ENCODE data around the gene IPO13.

Gene IPO13

DNA sequence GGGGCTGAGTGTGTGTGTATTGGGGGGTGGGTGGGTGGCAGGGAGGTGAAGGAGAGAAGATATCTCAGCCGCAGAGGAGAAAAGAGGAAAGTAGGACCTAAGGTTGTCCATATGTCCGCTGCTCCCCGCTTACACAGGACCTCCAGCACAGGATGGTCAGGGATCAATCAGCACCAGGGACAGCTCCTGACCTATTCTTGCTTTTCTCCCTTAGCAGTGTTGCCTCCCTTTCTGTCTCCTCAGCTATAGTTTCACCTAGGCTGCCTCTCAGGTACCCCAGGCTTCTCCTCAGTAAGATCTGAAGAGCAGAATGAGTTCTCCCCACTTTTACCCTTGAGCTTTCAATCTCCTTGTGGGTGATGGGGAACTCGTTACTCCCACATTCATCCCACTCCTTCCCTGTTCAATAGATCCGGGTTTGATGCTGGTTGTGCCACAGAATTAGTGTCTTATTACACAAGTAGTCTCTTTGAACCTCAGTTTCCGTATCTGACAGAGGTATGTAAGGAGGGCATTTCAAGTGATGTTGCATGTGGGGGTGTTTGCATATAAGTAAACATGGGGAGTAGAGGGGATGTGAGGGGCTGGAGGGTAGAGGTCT lies 21.7 kb downstream of the IPO13 start:
- Mint-ChIP-seq H3K36me3 (ENCODE audit: low read depth) (peaks cover 18% of the 10 kb centered on the region), H3K27me3 (ENCODE audit: low read depth) (no peaks in the 10 kb centered on the region), H3K4me3 (no peak overlapping the region), H3K9me3 (no peaks in the 10 kb centered on the region), H3K4me1 (ENCODE audit: low read depth) (peaks cover 15% of the 10 kb centered on the region), H3K27ac (no peak overlapping the region)
- DNase-seq (ENCODE audit: low spot score) = no peak

DNA sequence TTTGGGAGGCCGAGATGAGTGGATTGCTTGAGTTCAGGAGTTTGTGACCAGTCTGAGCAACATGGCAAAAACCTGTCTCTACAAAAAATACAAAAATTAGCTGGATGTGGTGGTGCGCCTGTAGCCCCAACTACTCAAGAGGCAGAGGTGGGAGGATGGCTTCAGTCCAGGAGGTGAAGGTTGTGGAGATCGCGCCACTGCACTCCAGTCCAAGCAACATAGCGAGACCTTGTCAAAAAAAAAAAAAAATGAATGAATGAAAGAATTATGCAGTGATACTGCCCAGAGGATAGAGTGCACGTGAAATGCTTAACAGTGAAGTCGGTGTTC lies 22.6 kb downstream of the IPO13 start:
- no peaks in the 10 kb centered on the region for H3K9me3 Mint-ChIP-seq
- H3K4me3 Mint-ChIP-seq = peak overlapping the region; percentile 98
- no peaks in the 10 kb centered on the region for H3K27me3 Mint-ChIP-seq (ENCODE audit: low read depth)

DNA sequence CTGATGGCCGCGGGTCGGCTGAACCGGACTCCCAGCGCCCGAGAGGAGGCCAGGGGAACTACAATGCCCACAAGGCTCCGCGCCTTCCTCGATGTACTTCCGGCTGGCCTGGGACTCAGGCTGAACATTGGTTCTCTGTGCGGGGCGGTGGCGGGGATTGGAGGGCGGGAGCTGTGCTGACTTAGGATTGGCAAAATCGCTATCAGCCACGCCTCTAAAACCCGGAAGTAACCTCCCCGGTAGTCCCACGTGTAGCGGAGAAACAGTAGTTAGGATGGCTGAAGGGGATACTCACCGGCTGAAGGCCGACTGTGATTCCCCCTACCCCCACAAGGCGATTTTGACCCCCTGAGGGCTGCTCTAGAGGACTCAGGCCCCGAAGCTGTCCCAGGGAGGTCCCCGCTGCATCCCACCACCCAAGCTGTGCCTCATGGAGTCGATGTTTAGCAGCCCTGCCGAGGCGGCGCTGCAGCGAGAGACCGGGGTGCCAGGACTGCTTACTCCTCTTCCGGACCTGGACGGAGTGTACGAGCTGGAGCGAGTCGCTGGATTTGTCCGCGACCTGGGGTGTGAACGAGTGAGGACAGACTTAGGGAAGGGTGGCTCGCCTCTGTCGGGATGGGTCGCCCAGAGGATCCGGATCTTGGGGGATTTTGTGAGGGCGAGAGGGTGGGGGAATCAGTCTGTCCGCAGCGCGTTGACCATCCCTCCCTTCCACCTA lies 23.2 kb downstream of the IPO13 start, which contains the start of gene DPH2:
TSS of gene DPH2 (plus strand) at position 265 of the 721 bp plus-strand sequence. CDS start at position 431, 166 bp downstream.
- Mint-ChIP-seq H3K27me3 (ENCODE audit: low read depth) (no peaks in the 10 kb centered on the region), H3K4me3 (peak within 1 kb of the TSS; percentile 98), H3K9me3 (no peaks in the 10 kb centered on the region), H3K36me3 (ENCODE audit: low read depth) (peaks cover 20% of the 10 kb centered on the region), H3K27ac (peak within 1 kb of the TSS; percentile 86), H3K4me1 (ENCODE audit: low read depth) (peaks cover 24% of the 10 kb centered on the region)
- peak; percentile 89 for DNase-seq (ENCODE audit: low spot score)

More for the DNA sequence above, 22.6 kb downstream of the IPO13 start:
- H3K36me3 Mint-ChIP-seq (ENCODE audit: low read depth) = peaks cover 20% of the 10 kb centered on the region
- no peak for DNase-seq (ENCODE audit: low spot score)
- H3K4me1 Mint-ChIP-seq (ENCODE audit: low read depth) = peaks cover 24% of the 10 kb centered on the region
- peak overlapping the region; percentile 86 for H3K27ac Mint-ChIP-seq

DNA sequence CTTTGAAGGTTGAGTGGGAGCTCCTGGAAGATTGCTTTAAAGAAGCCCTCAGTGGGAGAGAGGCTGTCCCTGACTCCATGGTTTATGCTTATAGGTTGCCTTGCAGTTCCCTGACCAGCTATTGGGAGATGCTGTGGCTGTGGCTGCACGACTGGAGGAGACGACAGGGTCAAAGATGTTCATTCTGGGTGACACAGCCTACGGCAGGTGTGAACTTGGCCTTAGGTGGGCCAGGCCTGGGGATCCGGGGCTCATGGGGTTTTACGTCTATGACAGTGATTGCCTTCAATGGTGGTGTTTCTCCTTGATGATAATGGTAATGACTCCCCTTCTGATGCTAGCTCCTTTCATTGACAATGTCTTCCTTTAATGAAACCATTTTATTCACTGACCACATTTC lies 23.8 kb downstream of the IPO13 start:
- Mint-ChIP-seq H3K4me1 (ENCODE audit: low read depth) (peaks cover 24% of the 10 kb centered on the region), H3K9me3 (no peaks in the 10 kb centered on the region), H3K27ac (peak overlapping the region; percentile 86), H3K36me3 (ENCODE audit: low read depth) (peaks cover 20% of the 10 kb centered on the region), H3K4me3 (peak overlapping the region; percentile 98), H3K27me3 (ENCODE audit: low read depth) (no peaks in the 10 kb centered on the region)
- no peak for DNase-seq (ENCODE audit: low spot score)

DNA sequence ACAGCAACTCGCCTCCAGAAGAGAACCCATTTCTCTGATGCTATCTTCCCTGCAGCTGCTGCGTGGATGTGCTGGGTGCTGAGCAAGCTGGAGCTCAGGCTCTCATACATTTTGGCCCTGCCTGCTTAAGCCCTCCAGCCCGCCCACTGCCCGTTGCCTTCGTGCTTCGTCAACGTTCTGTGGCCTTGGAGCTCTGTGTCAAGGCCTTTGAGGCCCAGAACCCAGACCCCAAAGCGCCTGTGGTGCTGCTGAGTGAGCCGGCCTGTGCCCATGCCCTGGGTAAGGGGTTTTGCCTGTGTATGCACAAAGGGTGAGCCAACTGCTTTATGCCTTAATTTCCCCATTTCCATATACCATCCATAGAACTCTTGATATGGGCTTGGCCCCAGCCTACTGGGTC lies 24.2 kb downstream of the IPO13 start:
- H3K27me3 Mint-ChIP-seq (ENCODE audit: low read depth) = no peaks in the 10 kb centered on the region
- H3K36me3 Mint-ChIP-seq (ENCODE audit: low read depth) = peaks cover 20% of the 10 kb centered on the region
- H3K9me3 Mint-ChIP-seq = no peaks in the 10 kb centered on the region
- no peak for DNase-seq (ENCODE audit: low spot score)
- H3K4me1 Mint-ChIP-seq (ENCODE audit: low read depth) = peaks cover 27% of the 10 kb centered on the region
- peak overlapping the region; percentile 98 for H3K4me3 Mint-ChIP-seq
- no peak overlapping the region for H3K27ac Mint-ChIP-seq

DNA sequence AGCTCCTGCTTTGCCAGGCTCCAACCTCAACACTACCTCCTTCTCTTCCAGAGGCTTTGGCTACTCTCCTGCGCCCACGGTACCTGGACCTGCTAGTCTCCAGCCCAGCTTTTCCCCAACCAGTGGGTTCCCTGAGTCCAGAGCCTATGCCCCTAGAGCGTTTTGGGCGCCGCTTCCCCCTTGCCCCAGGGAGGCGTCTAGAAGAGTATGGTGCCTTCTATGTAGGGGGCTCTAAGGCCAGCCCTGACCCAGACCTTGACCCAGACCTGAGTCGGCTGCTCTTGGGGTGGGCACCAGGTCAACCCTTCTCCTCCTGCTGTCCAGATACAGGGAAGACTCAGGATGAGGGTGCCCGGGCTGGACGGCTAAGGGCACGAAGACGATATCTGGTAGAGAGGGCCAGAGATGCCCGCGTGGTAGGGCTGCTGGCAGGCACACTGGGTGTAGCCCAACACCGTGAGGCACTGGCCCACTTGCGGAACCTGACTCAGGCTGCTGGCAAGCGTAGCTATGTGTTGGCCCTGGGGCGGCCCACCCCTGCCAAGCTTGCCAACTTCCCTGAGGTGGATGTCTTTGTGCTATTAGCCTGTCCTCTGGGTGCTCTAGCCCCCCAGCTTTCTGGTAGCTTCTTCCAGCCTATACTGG lies 24.7 kb downstream of the IPO13 start:
- peaks cover 32% of the 10 kb centered on the region for H3K4me1 Mint-ChIP-seq (ENCODE audit: low read depth)
- H3K27ac Mint-ChIP-seq = no peak overlapping the region
- no peaks in the 10 kb centered on the region for H3K27me3 Mint-ChIP-seq (ENCODE audit: low read depth)
- peaks cover 23% of the 10 kb centered on the region for H3K36me3 Mint-ChIP-seq (ENCODE audit: low read depth)
- no peaks in the 10 kb centered on the region for H3K9me3 Mint-ChIP-seq
- H3K4me3 Mint-ChIP-seq = peak overlapping the region; percentile 98
- DNase-seq (ENCODE audit: low spot score) = no peak

DNA sequence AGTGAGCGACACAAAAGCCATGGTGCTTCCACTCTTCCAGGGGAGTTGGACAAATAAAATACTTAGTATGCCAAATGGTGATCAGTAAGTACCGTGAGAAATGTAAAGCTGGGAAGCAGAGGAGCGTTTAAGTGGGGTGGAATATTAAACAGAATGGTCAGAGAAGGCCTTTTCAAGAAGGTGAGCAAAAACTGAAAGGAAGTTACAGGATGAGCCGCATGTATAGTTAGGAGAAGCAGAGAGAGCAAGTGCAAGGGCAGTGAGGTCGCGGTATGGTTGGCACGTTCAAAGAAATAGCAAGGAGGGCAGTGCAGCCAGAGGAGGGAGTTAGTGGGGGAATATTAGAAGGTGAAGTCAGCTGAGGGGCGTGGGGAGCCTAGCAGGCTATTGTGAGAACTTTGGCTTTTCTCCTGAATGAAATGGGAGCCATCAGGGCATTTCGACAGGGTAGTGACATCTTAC lies 27.3 kb downstream of the IPO13 start:
- H3K9me3 Mint-ChIP-seq = no peaks in the 10 kb centered on the region
- peak overlapping the region; percentile 88 for H3K4me3 Mint-ChIP-seq
- no peaks in the 10 kb centered on the region for H3K27me3 Mint-ChIP-seq (ENCODE audit: low read depth)
- no peak for DNase-seq (ENCODE audit: low spot score)
- H3K27ac Mint-ChIP-seq = peak overlapping the region; percentile 92
- peaks cover 44% of the 10 kb centered on the region for H3K36me3 Mint-ChIP-seq (ENCODE audit: low read depth)
- peaks cover 43% of the 10 kb centered on the region for H3K4me1 Mint-ChIP-seq (ENCODE audit: low read depth)

DNA sequence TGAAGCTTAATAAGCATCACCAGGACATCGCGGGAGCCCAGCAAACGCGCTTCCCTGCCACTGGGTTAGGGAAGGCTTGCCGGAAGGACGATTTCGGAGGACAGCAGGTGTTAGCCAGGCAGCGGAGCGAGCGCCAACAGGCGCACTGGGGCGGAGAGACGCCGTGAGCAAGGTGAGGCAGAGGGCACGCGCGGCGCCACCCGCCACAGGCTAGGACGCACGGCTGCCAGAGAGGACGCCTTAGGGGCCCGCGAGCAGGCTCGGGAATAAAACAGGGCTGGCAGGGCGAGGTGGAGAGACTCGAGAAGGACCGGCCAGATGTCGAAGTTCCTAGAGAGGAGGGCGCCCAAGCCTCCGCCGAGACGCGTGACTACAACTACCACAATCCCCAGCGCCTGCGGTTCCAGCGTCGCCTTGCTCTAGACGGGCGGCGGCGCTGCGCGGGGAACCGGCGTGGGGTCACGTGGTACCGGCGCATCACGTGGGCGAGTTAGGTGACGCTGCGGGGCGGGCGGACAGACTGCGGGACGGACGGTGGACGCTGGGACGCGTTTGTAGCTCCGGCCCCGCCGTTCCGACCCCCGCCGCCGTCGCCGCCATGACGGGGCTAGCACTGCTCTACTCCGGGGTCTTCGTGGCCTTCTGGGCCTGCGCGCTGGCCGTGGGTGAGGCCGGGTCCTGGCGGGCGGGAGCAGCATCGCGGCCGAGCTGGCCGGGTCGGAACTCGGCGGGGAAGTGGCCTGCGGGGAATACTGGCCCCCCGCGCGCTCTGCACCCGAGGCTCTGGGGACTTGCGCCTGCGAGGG lies 27.9 kb downstream of the IPO13 start, which contains the start of gene ATP6V0B:
TSS of gene ATP6V0B (plus strand) at position 518 of the 806 bp plus-strand sequence. CDS start at position 599, 81 bp downstream.
- H3K4me1 Mint-ChIP-seq (ENCODE audit: low read depth) = peaks cover 40% of the 10 kb centered on the region
- H3K36me3 Mint-ChIP-seq (ENCODE audit: low read depth) = peaks cover 44% of the 10 kb centered on the region
- H3K9me3 Mint-ChIP-seq = no peaks in the 10 kb centered on the region
- peak within 1 kb of the TSS; percentile 88 for H3K4me3 Mint-ChIP-seq
- no peaks in the 10 kb centered on the region for H3K27me3 Mint-ChIP-seq (ENCODE audit: low read depth)
- H3K27ac Mint-ChIP-seq = peak within 1 kb of the TSS; percentile 92
- peak; percentile 97 for DNase-seq (ENCODE audit: low spot score)

DNA sequence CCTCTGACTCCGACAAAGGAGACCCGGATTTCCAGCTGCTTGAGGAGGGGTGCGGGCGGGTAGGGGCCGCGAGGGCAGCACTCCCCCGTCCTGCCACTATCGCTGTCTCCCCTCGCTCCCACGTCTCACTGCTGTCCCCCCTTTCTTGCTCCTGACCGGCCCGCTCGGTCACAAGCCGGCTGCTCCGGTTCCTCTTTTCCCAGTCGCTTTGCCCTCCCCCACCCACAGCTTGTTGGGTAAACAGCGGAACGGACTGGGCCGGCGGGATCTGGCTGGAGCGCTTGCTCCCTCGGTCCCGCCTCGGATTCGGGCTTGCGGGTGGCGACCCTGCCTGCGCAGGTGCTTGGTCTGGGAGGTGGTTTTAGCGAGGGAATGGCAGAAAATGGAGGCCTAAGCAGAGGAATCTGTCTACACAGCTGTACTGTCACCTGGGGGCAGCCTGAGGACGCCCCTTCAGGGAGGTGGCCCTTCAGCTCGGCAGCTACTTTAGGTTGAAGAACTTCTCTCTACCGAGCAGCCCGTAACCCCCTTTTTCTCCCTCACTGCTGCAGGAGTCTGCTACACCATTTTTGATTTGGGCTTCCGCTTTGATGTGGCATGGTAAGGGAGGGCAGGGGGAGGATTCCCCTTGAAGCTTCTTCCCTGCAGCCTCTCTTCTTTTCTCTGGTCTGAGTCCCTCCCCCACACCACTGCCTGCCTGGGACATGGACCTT lies 28.7 kb downstream of the IPO13 start:
- H3K4me3 Mint-ChIP-seq = peak overlapping the region; percentile 88
- peaks cover 40% of the 10 kb centered on the region for H3K4me1 Mint-ChIP-seq (ENCODE audit: low read depth)
- peaks cover 42% of the 10 kb centered on the region for H3K36me3 Mint-ChIP-seq (ENCODE audit: low read depth)
- no peaks in the 10 kb centered on the region for H3K27me3 Mint-ChIP-seq (ENCODE audit: low read depth)
- H3K27ac Mint-ChIP-seq = peak overlapping the region; percentile 92
- H3K9me3 Mint-ChIP-seq = no peaks in the 10 kb centered on the region
- no peak for DNase-seq (ENCODE audit: low spot score)

DNA sequence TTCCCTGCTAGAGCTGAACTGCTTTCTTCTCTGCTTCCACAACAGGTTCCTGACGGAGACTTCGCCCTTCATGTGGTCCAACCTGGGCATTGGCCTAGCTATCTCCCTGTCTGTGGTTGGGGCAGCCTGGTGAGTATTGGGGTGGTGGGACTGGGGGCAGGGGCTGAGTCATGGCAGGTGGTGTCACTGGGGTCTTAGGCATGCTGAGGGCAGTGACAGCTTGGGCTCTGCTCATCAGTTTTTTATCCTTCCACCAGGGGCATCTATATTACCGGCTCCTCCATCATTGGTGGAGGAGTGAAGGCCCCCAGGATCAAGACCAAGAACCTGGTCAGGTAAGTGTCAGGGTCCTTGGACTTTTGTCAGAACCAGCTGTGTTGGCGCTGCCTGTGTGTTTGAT lies 29.3 kb downstream of the IPO13 start:
- no peak for DNase-seq (ENCODE audit: low spot score)
- peaks cover 39% of the 10 kb centered on the region for H3K4me1 Mint-ChIP-seq (ENCODE audit: low read depth)
- H3K4me3 Mint-ChIP-seq = peak overlapping the region; percentile 88
- H3K27me3 Mint-ChIP-seq (ENCODE audit: low read depth) = no peaks in the 10 kb centered on the region
- H3K27ac Mint-ChIP-seq = peak overlapping the region; percentile 92
- peaks cover 40% of the 10 kb centered on the region for H3K36me3 Mint-ChIP-seq (ENCODE audit: low read depth)
- no peaks in the 10 kb centered on the region for H3K9me3 Mint-ChIP-seq

DNA sequence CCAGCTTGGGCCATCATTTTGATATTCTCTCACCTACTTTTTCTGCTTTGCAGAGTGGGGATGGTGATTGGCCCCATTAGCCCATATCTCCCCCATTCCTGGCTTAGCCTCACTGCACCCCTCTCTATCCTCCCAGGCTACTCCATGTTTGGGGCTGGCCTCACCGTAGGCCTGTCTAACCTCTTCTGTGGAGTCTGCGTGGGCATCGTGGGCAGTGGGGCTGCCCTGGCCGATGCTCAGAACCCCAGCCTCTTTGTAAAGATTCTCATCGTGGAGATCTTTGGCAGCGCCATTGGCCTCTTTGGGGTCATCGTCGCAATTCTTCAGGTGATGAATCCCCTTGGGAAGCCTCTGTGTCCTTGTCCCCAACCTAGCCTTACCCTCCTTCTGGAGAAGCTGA lies 30.1 kb downstream of the IPO13 start:
- H3K4me3 Mint-ChIP-seq = peak overlapping the region; percentile 88

DNA sequence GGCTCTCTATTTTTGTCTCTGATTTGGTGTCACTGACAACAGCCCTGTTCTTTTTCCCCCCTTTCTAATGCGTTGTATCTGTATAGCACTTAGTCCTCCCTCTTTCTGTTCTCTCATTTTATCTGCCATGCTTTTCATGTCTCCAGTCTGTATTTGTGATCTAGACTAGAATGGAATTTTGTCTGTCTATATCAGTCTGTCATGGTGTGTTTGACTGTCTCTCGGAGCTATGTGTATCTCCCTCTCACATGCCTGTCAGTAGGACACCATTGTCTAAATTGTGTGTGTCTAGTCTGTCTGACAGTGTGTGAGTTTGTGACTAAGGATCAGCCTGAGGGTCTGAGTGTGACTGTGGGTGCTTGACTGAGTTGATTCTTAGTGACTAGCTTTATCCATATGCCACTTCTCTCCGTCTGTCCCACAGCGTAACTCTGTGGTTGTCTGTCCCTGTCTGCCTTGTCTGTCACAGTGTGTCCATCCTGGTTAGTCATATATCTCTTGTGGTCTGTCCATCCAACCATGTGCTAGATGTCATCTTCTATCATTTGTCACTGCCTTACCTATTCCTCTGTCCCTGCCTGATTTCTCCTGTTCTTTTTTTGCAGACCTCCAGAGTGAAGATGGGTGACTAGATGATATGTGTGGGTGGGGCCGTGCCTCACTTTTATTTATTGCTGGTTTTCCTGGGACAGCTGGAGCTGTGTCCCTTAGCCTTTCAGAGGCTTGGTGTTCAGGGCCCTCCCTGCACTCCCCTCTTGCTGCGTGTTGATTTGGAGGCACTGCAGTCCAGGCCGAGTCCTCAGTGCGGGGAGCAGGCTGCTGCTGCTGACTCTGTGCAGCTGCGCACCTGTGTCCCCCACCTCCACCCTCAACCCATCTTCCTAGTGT lies 30.9 kb downstream of the IPO13 start:
- Mint-ChIP-seq H3K27ac (no peak overlapping the region), H3K27me3 (ENCODE audit: low read depth) (no peaks in the 10 kb centered on the region), H3K9me3 (no peaks in the 10 kb centered on the region), H3K36me3 (ENCODE audit: low read depth) (peaks cover 33% of the 10 kb centered on the region), H3K4me3 (peak overlapping the region; percentile 88), H3K4me1 (ENCODE audit: low read depth) (peaks cover 41% of the 10 kb centered on the region)
- DNase-seq (ENCODE audit: low spot score) = no peak

More for the DNA sequence above, 30.1 kb downstream of the IPO13 start:
- no peak overlapping the region for H3K27ac Mint-ChIP-seq
- H3K36me3 Mint-ChIP-seq (ENCODE audit: low read depth) = peaks cover 39% of the 10 kb centered on the region
- DNase-seq (ENCODE audit: low spot score) = no peak
- peaks cover 39% of the 10 kb centered on the region for H3K4me1 Mint-ChIP-seq (ENCODE audit: low read depth)
- no peaks in the 10 kb centered on the region for H3K9me3 Mint-ChIP-seq
- H3K27me3 Mint-ChIP-seq (ENCODE audit: low read depth) = no peaks in the 10 kb centered on the region

Measured in T-helper 2 cell treated with Interferon-gamma antibody and Interleukin-4, amounts not matched to agents 5 μg/mL and 100 μg/mL, for 36 hours (primary cell).